DMS53 (cell line): Measurements from ENCODE around the gene SGK1.

ENCODE experiments used
- DNase-seq: peaks from one replicate; lab custom pipeline; 2025; lab: John Stamatoyannopoulos, UW

Gene SGK1

DNA sequence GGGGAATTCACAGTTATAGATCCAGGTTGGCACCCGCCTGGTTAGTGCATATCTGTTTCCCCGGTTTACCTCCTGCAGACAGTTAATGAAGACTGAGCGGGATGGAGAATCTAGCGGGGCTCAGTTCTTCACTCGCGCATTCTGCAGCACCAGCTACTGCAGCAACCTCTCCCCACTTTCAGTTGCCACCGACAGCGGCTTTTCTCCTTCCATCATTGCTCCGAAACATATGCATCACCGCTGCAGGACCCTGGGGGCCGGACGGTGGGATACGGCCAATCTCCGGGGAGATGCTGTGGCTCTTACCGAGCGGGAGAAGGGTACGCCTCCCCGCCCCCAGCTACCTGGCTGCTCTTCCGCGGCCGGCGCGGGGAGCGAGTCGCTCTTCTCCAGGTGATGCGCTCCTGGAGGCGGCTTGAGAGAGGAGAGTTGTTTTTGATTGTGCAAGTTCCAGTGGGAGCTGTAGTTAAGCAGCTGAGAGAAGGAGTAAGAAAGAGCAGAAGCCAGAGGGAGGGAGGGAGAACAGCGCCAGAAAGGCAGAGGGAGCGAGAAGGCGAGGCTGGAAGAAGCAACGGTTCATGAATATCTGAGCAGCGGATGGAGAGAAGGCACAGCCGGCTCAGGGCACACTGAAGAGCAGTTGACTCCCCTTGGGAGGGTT lies at the start of gene SGK1:
SGK1 (minus strand) TSS at position 642 of the 661 bp plus-strand sequence. CDS start 652 bp downstream, outside the sequence.
- peak; percentile 22 for DNase-seq

- DNase-seq = peak; percentile 32
Observed at GRCh38 chr6:134363323-134364039, 45.6 kb upstream of the SGK1 start.

GRCh38 chr6:134361011-134361410 lies 43.1 kb upstream of the SGK1 start:
- no peak for DNase-seq

GRCh38 chr6:134359302-134359701 lies 41.4 kb upstream of the SGK1 start:
- no peak for DNase-seq

- DNase-seq = no peak
Observed at GRCh38 chr6:134358320-134358719, 40.4 kb upstream of the SGK1 start.

DNA sequence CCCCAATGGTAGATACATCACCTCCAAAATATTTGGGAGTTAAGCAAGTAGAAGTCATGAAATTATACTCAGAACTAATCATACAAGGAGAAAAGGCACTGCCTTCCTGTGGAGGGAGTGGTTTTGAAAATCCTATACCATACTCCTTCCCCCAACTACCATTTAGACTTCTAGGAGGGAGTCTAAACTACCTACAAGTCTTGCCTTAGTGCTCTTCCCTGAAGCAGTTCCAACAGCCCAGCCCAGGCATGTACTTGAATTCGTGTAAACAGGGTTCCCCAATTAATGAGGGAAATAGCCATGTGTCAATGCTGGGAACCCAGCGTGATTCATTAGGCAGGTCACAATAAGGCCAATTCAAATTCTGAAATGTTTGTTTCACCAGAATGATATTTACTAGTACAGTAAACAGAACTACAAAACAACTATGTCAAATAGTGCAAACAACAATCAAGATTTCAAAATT lies 39.1 kb upstream of the SGK1 start:
- DNase-seq = no peak

GRCh38 chr6:134356405-134356804 lies 38.5 kb upstream of the SGK1 start:
- DNase-seq = no peak

DNA sequence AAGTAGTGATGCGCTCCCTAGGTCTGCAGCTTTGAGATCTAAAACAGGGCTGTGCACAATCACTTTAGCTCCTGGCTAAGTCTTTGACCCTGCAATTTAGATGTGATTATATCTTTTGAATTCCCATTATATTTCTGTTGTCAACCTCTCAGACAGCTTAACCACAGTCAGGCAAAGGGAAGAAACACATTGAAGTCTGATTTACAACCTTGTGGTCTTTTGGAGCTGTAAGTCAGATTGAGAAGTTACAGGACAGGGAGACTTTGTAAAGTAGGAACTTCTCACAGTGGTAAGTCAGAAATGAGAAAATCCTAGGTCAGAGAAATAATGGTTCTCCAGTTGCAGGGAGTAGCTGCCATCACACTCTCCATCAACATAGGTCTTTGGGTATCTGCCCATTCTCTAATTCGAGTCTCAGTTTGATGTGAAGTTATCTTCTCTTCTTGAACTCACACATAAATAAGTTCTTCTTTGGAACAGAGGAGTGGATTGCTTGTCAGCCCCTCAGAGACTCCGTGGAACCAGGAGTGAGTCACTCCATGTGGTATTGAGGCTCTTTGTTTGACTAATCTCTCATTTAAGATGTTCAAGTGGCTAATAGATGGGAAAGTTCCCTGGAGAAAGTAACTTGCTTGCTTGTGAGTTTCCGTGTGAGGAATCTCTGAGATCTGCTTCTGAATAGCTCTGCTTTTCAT lies 35.0 kb upstream of the SGK1 start:
- peak; percentile 4 for DNase-seq

GRCh38 chr6:134351615-134352474 lies 33.9 kb upstream of the SGK1 start:
- peak; percentile 6 for DNase-seq

GRCh38 chr6:134347885-134348805 lies 30.2 kb upstream of the SGK1 start:
- DNase-seq = no peak

- no peak for DNase-seq
Observed at GRCh38 chr6:134346932-134347545, 29.1 kb upstream of the SGK1 start.

DNA sequence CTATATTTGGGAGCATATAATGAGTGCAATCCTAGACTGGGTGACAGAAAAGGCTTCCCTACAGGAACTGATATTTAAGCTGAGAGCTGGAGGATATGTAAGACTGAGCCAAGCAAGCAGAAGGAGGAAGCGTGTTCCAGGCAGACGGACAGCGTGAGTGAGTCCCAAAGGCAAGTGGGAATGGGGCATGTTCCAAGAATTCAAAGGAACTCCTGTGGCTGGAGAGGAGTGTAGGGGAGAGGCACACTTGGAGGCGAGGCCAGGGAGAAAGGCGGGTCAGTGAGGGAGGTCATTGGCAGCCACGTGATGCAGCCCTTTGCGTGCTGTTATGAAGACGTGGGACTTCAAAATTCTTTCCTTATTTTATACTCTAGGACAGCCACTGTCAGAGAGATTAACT lies 27.9 kb upstream of the SGK1 start:
- no peak for DNase-seq

GRCh38 chr6:134343066-134343465 lies 25.2 kb upstream of the SGK1 start:
- DNase-seq = no peak

GRCh38 chr6:134341999-134342567 lies 24.2 kb upstream of the SGK1 start:
- no peak for DNase-seq

- no peak for DNase-seq
Observed at GRCh38 chr6:134340179-134340975, 22.5 kb upstream of the SGK1 start.

DNA sequence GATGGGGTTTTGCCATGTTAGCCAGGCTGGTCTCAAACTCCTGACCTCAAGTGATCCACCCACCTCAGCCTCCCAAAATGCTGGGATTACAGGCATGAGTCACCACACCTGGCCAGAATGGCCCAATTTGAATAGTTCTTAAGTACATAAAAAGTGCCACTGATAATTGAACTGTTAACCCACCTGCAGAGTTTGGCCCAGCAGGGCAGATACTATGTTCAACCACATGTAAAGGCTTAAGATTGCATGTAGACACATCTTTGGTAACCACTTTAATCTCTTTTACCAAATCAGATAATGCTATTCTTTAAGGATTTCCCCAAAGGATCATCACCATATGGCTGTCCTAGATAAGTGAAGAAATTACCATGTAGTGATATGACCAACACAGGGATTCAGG lies 21.3 kb upstream of the SGK1 start:
- DNase-seq = no peak

DNA sequence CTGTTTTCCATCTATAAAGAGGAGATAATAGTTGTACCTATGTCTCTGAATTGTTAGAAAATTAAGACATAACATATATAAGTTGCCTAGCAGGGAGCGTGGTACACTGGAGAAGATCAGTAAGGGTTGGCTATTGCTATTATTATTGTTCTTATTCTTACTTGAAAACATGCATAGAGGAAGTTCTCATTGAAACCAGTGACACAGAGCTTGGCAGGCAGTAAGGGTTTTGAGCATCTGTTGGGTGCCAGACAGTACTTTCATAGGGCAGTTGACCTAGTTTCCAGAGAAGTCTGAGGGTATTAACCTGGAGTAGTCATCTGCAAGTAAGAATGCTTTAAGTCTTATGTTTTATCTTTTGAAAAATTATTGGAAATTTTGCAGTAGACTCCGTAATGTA lies 13.3 kb upstream of the SGK1 start:
- DNase-seq = no peak

DNA sequence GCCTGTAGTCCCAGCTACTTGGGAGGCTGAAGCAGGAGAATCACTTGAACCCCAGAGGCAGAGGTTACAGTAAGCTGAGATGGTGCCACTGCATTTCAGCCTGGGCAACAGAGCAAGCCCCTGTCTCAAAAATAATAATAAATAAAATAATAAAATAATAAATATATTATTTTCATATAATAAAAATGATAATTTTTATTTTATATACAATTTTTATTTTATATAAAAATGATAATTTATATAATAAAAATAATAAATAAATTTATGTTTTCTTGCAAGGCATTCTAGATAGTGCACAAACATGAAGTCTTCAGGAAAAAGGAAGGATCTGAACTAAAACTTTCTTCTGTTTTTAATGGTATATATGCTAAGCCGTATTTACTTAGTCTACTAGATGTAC lies 12.6 kb upstream of the SGK1 start:
- no peak for DNase-seq

DNA sequence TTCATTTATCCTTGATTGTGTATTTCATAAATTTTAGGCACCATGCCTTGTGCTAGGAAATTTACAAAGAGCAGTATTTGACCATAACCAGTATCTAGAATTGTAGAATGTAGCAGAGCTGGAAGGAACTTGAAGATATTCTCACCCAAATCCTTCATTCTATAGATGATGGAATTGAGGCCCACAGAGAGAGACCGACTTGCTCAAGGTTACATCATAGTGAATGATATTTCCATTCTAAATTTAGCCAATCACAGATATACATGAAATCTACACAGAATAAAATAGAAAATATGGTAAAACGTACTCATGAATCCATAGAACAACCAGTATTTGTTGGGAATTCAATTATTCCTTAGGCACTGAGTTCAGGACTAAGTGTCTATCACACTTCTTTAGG lies 10.9 kb upstream of the SGK1 start:
- DNase-seq = no peak
